AG09319 (cell line): Measurements from ENCODE around the gene APP.
"Not testable (repeated sequence)": the region's sequence is repeated elsewhere in the genome, so short reads cannot be mapped to it uniquely, and the experiment has no call there.

Experiments
- DNase-seq: peaks from one replicate; pipeline ENCODE4 v3.0.0-alpha.2; 2010; ENCODE audit warnings: low read depth; ENCODE audit errors: extremely low read depth
- TF ChIP-seq, protein P1 (sequence below): IDR thresholded peaks from 2 replicates; pipeline ENCODE4 v1.5.1; 2011; ENCODE audit warnings: low read depth, mild to moderate bottlenecking, inconsistent platforms, low read length, moderate library complexity

APP gene

DNA sequence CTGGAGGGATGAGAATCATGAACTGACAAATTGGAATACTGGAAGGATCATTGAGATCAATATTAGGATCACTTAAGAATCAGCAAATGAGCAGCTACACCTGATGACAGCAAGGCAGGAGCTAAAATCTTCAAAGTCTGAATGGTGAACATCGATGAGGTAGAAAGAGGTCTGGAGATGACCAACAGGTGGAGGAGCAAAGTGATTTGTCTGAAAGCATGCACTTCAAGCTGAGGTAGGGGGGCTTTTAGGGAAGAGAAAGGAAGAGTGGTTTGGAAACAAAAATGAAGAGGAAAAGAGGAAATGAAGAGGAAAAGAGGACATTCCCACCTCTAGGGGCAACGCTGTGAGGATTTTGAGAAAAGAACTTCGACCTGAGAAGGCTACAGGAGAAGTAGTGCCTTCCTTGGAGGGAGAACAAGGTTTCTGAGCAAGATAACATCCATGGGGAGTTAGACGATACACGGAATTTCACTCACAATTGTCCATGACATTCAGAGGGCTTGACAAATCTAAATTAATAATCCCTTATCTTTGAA, 79.0 kb downstream of the APP start:
- TF ChIP-seq, protein P1, sequence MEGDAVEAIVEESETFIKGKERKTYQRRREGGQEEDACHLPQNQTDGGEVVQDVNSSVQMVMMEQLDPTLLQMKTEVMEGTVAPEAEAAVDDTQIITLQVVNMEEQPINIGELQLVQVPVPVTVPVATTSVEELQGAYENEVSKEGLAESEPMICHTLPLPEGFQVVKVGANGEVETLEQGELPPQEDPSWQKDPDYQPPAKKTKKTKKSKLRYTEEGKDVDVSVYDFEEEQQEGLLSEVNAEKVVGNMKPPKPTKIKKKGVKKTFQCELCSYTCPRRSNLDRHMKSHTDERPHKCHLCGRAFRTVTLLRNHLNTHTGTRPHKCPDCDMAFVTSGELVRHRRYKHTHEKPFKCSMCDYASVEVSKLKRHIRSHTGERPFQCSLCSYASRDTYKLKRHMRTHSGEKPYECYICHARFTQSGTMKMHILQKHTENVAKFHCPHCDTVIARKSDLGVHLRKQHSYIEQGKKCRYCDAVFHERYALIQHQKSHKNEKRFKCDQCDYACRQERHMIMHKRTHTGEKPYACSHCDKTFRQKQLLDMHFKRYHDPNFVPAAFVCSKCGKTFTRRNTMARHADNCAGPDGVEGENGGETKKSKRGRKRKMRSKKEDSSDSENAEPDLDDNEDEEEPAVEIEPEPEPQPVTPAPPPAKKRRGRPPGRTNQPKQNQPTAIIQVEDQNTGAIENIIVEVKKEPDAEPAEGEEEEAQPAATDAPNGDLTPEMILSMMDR, result no peak
- no peak for DNase-seq

GRCh38 chr21:26089730-26090129, 80.8 kb downstream of the APP start:
- TF ChIP-seq, protein P1, result no peak
- DNase-seq, result no peak

- TF ChIP-seq, protein P1, result no peak
- DNase-seq, result no peak
Observed at GRCh38 chr21:26087223-26087918, 83.2 kb downstream of the APP start.

- no peak for DNase-seq
- TF ChIP-seq, protein P1, result no peak
Observed at GRCh38 chr21:26085882-26086281, 84.7 kb downstream of the APP start.

DNA sequence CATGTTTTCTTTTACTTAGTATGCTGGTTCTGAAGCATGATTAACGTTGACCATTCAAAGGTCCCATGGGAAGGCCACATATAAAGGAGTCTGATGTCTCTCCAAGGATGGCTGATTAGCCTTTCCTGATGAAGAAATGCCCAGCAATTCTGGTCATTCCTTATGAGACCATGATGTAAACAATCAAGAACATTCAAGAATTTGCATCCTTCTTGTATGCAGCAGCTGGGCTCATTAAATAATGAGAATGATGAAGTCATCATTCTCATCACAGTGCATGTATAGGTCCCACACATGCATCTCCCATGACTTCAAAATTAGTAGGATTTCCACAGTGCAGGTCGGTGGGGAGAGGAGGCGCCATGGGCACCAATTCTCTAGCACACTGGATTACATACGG, 85.4 kb downstream of the APP start:
- TF ChIP-seq, protein P1, result no peak
- DNase-seq, result no peak

DNA sequence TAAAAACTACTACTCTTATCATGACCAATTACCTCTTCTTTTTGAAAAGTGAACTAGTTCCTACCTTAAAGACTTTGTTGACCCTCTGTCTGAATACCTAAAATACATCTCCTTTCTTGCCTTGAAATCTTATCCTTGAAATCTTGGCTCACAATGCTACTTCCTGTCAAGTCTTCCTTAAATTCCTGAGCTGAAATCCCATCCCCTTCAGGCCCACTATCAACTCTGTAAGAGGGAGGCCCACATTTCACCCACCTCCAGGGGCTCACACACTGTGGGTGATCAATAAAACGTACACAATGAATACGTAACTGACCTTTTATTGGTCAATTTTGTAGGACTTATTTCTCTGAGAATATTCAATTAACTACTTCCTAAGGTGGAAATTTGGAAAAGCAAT, 88.0 kb downstream of the APP start:
- TF ChIP-seq, protein P1, result no peak

DNA sequence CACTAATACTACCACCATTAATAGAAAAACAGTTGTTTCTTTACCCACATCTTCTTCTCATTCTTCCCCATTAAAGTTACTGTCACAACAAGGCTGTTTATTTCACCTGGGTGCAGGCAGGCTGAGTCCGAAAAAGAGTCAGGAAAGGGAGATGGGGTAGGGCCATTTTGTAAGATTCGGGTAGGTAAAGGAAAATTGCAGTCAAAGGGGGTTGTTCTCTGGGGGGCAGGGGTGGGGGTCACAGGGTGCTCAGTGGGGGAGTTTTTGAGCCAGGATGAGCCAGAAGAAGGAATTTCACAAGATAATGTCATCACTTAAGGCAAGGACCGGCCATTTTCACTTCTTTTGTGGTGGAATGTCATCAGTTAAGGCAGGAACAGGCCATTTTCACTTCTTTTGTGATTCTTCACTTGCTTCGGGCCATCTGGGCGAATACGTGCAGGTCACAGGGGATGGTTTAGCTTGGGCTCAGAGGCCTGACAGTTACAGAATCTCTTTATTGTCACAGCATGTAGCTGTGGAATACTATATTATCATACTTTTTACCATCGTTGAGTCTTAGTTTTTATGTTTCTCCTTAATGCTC, 89.3 kb downstream of the APP start:
- not testable (repeated sequence) for DNase-seq

More for the DNA sequence above, 88.0 kb downstream of the APP start:
- no peak for DNase-seq
